NCI-H748 (cell line): ENCODE measurements around the gene ITK.
"Not testable (repeated sequence)": the region's sequence is repeated elsewhere in the genome, so short reads cannot be mapped to it uniquely, and the experiment has no call there.

Experiments used
- DNase-seq: peaks from one replicate; lab custom pipeline; 2025; ENCODE audit not compliant: unreplicated experiment; lab: John Stamatoyannopoulos, UW

The ITK gene

GRCh38 chr5:157244704-157245103 lies 64.1 kb downstream of the ITK start:
- not testable (repeated sequence) for DNase-seq

DNA sequence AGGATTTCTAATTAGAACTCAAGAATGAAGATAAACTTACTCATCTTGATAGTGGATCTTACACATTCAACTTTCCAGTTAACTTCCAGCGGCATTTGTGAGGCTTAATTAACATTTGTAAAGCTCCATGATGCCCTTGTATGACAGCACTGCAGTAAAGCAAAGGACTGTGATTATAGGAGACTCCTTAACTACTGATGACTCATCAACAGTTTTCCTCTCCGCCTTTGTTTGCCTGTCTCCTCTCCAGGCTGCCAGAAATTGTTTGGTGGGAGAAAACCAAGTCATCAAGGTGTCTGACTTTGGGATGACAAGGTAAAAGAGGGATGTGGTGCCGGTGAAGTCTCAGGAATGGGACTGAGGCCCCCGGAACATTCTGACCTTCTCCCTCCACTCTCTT lies 64.8 kb downstream of the ITK start:
- peak; percentile 45 for DNase-seq

- DNase-seq, result peak; percentile 32
These were observed 65.2 kb downstream of the ITK start for GRCh38 chr5:157245886-157246285.

- DNase-seq, result no peak
These were observed 66.6 kb downstream of the ITK start for GRCh38 chr5:157247267-157247666.

GRCh38 chr5:157248821-157249470 lies 68.3 kb downstream of the ITK start:
- DNase-seq, result no peak

- DNase-seq, result no peak
These were observed 72.2 kb downstream of the ITK start for GRCh38 chr5:157252711-157253465.

DNA sequence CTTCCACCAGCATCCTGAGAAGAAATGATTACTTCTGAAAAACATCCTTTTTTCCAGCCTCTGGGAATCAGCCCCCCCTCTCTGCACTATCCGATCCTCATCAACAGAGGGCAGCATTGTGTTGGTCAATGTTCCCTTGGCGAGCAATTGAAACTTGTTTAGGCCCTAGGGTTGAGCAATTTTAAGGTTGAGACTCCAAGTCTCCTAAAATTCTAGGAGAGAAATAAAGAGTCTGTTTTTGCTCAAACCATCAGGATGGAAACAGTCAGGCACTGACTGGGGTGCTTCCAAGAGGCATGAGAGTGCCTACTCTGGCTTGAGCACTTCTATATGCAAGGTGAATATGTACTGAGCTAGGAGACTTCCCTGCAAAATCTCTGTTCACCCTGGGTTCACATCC lies 72.9 kb downstream of the ITK start:
- DNase-seq, result peak; percentile 61

GRCh38 chr5:157258450-157258849 lies 77.8 kb downstream of the ITK start:
- no peak for DNase-seq

- no peak for DNase-seq
These were observed 79.1 kb downstream of the ITK start for GRCh38 chr5:157259699-157260098.

GRCh38 chr5:157263496-157264090 lies 83.0 kb downstream of the ITK start:
- peak; percentile 16 for DNase-seq

DNA sequence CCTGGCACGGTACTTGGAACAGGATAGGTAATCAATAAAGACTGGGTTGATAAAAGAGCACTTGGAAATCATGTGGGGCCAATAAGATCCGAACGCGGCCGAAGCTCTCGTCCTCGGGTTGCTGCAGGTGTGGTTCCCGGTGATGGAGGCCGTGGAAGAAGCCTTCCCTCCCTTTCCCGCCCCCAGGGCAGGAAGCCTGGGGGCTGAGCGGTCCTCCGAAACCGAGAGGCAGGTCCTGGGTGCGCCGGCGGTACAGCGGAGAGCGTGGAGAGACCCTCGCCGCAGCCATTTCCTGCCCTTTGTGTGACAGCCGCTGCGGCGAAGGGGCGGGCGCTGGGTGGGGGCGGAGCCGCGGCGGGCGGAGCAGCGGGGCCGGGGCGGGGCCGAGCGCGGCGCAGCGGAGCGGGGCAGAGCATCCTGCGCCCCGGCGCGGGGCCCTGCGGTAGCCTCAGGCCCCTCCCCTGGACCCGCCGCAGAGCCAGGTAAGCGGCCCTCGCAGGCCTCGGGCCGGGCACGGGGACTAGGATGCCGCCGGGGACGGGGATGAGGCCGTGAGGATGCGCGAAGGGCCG lies 85.2 kb downstream of the ITK start, which contains the start of gene CYFIP2:
Gene CYFIP2, plus strand, starts transcription at position 410 of the 572 bp plus-strand sequence. CDS start 19,239 bp downstream, outside the sequence.
- DNase-seq, result peak; percentile 95

- peak; percentile 78 for DNase-seq
These were observed 85.8 kb downstream of the ITK start for GRCh38 chr5:157266286-157267007.

- no peak for DNase-seq
These were observed 86.4 kb downstream of the ITK start for GRCh38 chr5:157267025-157267424.

GRCh38 chr5:157267761-157268480 lies 87.3 kb downstream of the ITK start:
- DNase-seq, result no peak

DNA sequence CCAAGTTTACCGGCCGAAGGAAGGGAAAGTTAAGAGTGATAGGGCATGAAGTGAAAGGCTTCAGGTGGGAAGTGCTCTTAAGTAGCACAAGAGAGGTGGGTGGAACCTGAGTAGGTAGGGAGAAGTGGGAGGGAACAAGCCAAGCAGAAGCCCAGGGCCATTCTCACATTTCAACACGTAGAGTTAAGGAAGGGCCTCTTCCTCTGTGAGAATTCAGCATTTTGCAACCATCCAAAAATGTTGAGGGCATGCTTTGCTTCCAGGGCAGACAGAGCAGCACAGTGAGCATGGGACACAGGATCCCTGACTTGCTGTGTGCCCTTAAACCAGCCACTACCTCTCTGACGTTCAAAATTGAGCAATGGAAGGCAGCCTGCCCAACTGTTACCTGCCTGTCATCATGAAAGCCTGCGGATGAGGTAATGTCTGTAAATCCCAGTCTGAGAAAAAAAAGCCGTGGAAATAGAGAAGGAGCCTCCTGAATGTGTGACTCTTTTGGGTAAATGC lies 88.6 kb downstream of the ITK start:
- no peak for DNase-seq

DNA sequence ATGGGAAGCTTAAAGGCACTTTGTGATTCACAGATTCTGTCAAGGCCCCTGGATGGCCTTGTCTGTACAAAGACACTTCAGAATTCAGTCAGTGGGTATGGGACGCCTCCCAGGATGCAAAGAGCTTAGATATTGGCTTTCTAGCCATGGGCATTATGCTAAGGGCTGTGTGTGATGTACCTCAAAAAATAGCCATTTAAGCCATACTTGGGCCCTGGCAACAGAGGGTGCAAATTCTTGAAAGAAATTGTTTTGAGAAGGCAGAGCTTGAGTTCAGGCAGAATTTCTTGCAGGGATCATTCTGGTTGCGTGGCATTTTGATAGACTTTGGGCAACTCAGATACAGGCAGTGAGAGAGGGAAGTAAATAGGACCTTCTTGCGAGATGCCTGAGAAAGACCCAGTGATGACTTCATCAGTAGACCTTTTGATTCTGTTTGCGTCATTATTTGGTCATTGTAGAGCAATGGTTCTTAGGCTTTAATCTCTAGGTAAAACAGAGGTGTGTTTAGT lies 89.2 kb downstream of the ITK start:
- DNase-seq, result no peak

DNA sequence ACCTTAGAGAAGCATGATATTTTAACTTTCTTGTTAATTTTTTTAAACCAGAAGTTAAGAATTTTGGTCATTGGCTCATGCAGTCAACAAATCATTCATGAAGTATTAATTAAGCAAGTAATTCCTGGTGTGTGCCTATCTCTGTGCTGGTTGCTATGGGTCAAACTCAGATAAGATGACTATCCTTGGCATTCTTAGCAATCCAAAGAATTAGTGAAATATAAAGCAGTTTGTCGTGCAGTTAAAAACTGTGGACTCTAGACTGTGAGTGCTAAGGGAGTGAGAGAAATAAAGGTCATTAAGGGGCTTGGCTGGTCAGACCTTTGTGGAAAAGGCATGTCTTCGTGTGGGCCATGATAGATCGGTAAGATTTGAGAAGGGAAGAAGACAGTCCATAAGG lies 90.1 kb downstream of the ITK start:
- DNase-seq, result no peak

DNA sequence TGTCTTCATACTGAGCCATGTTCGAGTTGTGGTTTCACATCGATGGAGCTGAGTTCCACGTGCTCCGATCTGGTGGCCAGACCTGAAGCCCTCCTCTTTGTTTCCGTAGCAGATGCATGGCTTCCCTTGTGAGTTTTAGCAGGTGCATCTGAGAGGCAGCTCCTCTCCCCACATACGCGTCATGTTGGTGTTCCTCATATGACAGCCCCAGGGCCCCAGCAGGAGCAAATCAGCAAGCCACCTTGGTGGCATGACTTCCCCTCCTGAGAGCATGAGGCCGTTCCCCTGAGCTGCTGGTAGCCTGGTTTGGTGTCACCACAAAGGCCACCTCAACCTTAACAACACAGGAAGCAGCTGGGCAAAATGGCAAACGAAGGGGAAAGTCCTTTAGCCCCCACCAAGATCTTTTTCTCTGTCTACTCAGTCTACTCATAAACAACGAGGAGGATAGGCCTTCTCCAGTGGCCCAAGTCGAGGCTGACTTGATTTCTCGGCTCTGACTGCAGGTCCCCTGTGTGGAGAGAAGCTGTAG lies 91.2 kb downstream of the ITK start:
- no peak for DNase-seq

DNA sequence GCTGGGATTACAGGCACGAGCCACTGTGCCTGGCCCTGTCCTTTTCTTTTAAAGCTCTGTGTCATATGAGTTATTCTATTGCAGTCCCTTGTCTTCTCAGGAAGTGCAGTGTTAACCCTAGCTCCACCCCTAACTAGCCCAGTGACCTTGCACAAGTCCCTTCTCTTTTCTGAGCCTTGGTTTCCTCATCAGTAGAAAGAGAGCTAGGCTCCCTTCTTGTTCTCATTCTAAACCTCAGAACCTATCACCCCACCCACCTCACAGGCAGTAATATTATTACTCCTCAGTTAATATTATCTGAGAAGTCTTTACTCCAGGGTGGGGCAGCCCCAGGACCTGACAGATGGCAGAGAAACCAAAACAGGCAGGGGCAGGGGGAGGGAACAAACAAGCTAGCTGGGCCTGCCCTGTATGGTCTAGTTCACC lies 92.5 kb downstream of the ITK start:
- DNase-seq, result no peak

DNA sequence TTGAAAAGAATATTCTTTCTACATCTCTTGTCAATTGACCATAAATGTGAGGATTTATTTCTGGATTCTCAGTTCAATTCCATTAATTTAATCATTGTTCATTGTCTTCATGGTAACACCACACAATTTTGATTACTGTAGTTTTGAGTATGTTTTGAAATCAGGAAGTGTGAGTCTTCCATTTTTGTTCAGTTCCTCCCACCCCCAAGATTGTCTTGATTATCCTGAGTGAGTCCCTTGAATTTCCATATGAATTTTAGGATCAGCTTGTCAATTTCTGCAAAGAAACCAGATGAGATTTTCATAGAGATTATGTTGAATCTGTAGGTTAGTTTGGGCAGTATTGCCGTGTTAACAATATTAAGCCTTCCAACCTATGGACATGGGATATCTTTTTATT lies 94.8 kb downstream of the ITK start:
- DNase-seq, result no peak
